HUES6 (cell line): ENCODE results near the gene GSPT2.
A peak's percentile ranks its signal among the peaks of the same experiment; 100 is the strongest.
"Not testable (repeated sequence)": the region's sequence is repeated elsewhere in the genome, so short reads cannot be mapped to it uniquely, and the experiment has no call there.

Experiments
- H3K27ac ChIP-seq: 2 replicates; pipeline ENCODE4 v1.7.0; 2013; ENCODE audit warnings: low read depth, mild to moderate bottlenecking, low read length, inconsistent platforms
- H3K27me3 ChIP-seq: 2 replicates; pipeline ENCODE4 v1.6.1; 2013; ENCODE audit warnings: low read length; ENCODE audit not compliant: control insufficient read depth, insufficient read depth
- H3K36me3 ChIP-seq: 2 replicates; pipeline ENCODE4 v1.6.1; 2013; ENCODE audit warnings: low read length; ENCODE audit not compliant: control insufficient read depth, insufficient read depth
- H3K4me1 ChIP-seq: 2 replicates; pipeline ENCODE4 v1.6.1; 2013; ENCODE audit warnings: low read length; ENCODE audit not compliant: control insufficient read depth, insufficient read depth
- H3K4me3 ChIP-seq: 2 replicates; pipeline ENCODE4 v1.5.1; 2013; ENCODE audit warnings: low read depth, low read length
- H3K9ac ChIP-seq: one replicate; pipeline ENCODE4 v1.6.1; 2013; ENCODE audit warnings: mild to moderate bottlenecking, low read length
- H3K9me3 ChIP-seq: 2 replicates; pipeline ENCODE4 v1.6.1; 2013; ENCODE audit warnings: low read depth, low read length; ENCODE audit not compliant: control insufficient read depth, insufficient read depth

GSPT2 gene

GRCh38 chrX:51743179-51743957 lies at the start of gene GSPT2:
Gene GSPT2 (plus strand): TSS chrX:51743442. CDS start chrX:51743627, 185 bp downstream.
- Histone ChIP-seq H3K36me3 (peaks cover 3% of the 10 kb centered on the region; the same call in 1 of the 2 replicates), H3K9me3 (no peaks in the 10 kb centered on the region; the same call in 1 of the 2 replicates), H3K4me3 (peak within 1 kb of the TSS; percentile 72), H3K27me3 (no peaks in the 10 kb centered on the region), H3K4me1 (peaks cover 10% of the 10 kb centered on the region), H3K9ac (peak within 1 kb of the TSS; percentile 93), H3K27ac (peak within 1 kb of the TSS; percentile 73)

- H3K27me3 ChIP-seq: no peaks in the 10 kb centered on the region
Measured at GRCh38 chrX:51694254-51694653, 49.0 kb upstream of the GSPT2 start.

GRCh38 chrX:51697397-51697796 lies 45.8 kb upstream of the GSPT2 start:
- no peaks in the 10 kb centered on the region for H3K4me1 ChIP-seq
- H3K27me3 ChIP-seq: no peaks in the 10 kb centered on the region
- H3K9me3 ChIP-seq: no peaks in the 10 kb centered on the region; the same call in 1 of the 2 replicates
- H3K36me3 ChIP-seq: no peaks in the 10 kb centered on the region
- H3K9ac ChIP-seq: no peak overlapping the region
- H3K27ac ChIP-seq: no peak overlapping the region
- H3K4me3 ChIP-seq: no peak overlapping the region

More at GRCh38 chrX:51694254-51694653, 49.0 kb upstream of the GSPT2 start:
- H3K36me3 ChIP-seq: no peaks in the 10 kb centered on the region
- H3K9ac ChIP-seq: no peak overlapping the region
- H3K4me3 ChIP-seq: no peak overlapping the region
- no peaks in the 10 kb centered on the region; the same call in 1 of the 2 replicates for H3K9me3 ChIP-seq
- H3K4me1 ChIP-seq: no peaks in the 10 kb centered on the region
- H3K27ac ChIP-seq: no peak overlapping the region

- not testable (repeated sequence) for H3K27me3 ChIP-seq, H3K4me3 ChIP-seq, H3K27ac ChIP-seq, H3K9me3 ChIP-seq, H3K36me3 ChIP-seq, H3K4me1 ChIP-seq, H3K9ac ChIP-seq
Measured at GRCh38 chrX:51710277-51711164, 32.7 kb upstream of the GSPT2 start, which contains the start of gene CENPVL1. Gene CENPVL1 (plus strand): TSS chrX:51710512. CDS start chrX:51710512, 0 bp downstream.

- not testable (repeated sequence) for H3K27ac ChIP-seq, H3K9me3 ChIP-seq, H3K4me3 ChIP-seq, H3K9ac ChIP-seq, H3K27me3 ChIP-seq, H3K4me1 ChIP-seq, H3K36me3 ChIP-seq
Measured at GRCh38 chrX:51712943-51713647, 30.1 kb upstream of the GSPT2 start.

GRCh38 chrX:51728202-51728601 lies 15.0 kb upstream of the GSPT2 start:
- Histone ChIP-seq H3K4me3 (0 out of 2 replicates have a peak overlapping the region, but pooled peaks have one; percentile 21), H3K27me3 (no peaks in the 10 kb centered on the region), H3K27ac (peak overlapping the region; percentile 63; the same call in 1 of the 2 replicates), H3K9me3 (no peaks in the 10 kb centered on the region; the same call in 1 of the 2 replicates), H3K4me1 (peaks cover 26% of the 10 kb centered on the region), H3K36me3 (no peaks in the 10 kb centered on the region), H3K9ac (no peak overlapping the region)

GRCh38 chrX:51737091-51737490 lies 6.2 kb upstream of the GSPT2 start:
- H3K36me3 ChIP-seq: no peaks in the 10 kb centered on the region
- H3K4me1 ChIP-seq: peaks cover 5% of the 10 kb centered on the region
- H3K9me3 ChIP-seq: no peaks in the 10 kb centered on the region; the same call in 1 of the 2 replicates
- no peak overlapping the region for H3K4me3 ChIP-seq
- no peak overlapping the region for H3K9ac ChIP-seq
- H3K27me3 ChIP-seq: no peaks in the 10 kb centered on the region
- no peak overlapping the region for H3K27ac ChIP-seq

GRCh38 chrX:51742586-51742985 lies 656 bp upstream of the GSPT2 start:
- peak overlapping the region; percentile 72 for H3K4me3 ChIP-seq

GRCh38 chrX:51747671-51748070 lies 4.4 kb downstream of the GSPT2 start:
- no peak overlapping the region for H3K4me3 ChIP-seq
- H3K9me3 ChIP-seq: no peaks in the 10 kb centered on the region; the same call in 1 of the 2 replicates
- H3K27me3 ChIP-seq: no peaks in the 10 kb centered on the region
- H3K27ac ChIP-seq: no peak overlapping the region
- no peak overlapping the region for H3K9ac ChIP-seq
- H3K36me3 ChIP-seq: peaks cover 3% of the 10 kb centered on the region; the same call in 1 of the 2 replicates
- H3K4me1 ChIP-seq: peaks cover 4% of the 10 kb centered on the region

More at GRCh38 chrX:51742586-51742985, 656 bp upstream of the GSPT2 start:
- Histone ChIP-seq H3K9me3 (no peaks in the 10 kb centered on the region; the same call in 1 of the 2 replicates), H3K4me1 (peaks cover 10% of the 10 kb centered on the region), H3K27ac (peak overlapping the region; percentile 73), H3K9ac (peak overlapping the region; percentile 93), H3K36me3 (peaks cover 3% of the 10 kb centered on the region; the same call in 1 of the 2 replicates), H3K27me3 (no peaks in the 10 kb centered on the region)

- no peaks in the 10 kb centered on the region for H3K27me3 ChIP-seq
- no peak overlapping the region for H3K27ac ChIP-seq
- H3K36me3 ChIP-seq: no peaks in the 10 kb centered on the region
- no peaks in the 10 kb centered on the region for H3K4me1 ChIP-seq
- H3K4me3 ChIP-seq: no peak overlapping the region
- no peaks in the 10 kb centered on the region for H3K9me3 ChIP-seq
- H3K9ac ChIP-seq: no peak overlapping the region
Measured at GRCh38 chrX:51759055-51759839, 16.0 kb downstream of the GSPT2 start.
